ENCODE results near the gene C10orf67. TPM values are rescaled to one million over a fixed set of nuclear protein-coding genes. Genes with fewer than 3 reads are reported as not detected.
"Not testable (repeated sequence)": the region's sequence is repeated elsewhere in the genome, so short reads cannot be mapped to it uniquely, and the experiment has no call there.

Gene C10orf67
- total RNA-seq, 2 donors from 2014 or later: not detected

DNA sequence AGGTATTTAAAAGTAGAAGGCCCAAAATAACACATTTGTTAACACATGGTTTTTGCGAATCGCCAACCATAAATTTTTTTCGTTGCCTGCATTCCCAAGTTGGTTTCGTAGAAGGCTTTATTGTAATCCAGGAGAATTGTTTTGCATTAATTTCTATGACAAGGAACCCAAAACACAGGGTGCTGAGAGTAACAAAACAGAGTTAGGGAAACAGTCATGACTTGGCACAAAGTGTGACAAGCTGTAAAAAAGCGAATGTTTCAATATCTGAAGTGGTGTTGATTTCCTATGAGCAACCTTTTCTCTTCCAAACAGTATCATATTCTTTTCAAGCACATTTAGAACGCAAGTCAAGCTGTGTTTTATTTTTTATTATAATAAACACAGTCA is 63.6 kb downstream of the C10orf67 start:
- Histone ChIP-seq H3K9ac (ENCODE audit: low read depth in 2 of 2, low read length in 2 of 2) (no peak overlapping the region), H3K36me3 (no peaks in the 10 kb centered on the region), H3K27ac (no peak overlapping the region), H3K9me3 (no peaks in the 10 kb centered on the region), H3K4me1 (no peaks in the 10 kb centered on the region), H3K4me3 (no peak overlapping the region), H3K27me3 (no peaks in the 10 kb centered on the region)
- TF ChIP-seq, protein P1, sequence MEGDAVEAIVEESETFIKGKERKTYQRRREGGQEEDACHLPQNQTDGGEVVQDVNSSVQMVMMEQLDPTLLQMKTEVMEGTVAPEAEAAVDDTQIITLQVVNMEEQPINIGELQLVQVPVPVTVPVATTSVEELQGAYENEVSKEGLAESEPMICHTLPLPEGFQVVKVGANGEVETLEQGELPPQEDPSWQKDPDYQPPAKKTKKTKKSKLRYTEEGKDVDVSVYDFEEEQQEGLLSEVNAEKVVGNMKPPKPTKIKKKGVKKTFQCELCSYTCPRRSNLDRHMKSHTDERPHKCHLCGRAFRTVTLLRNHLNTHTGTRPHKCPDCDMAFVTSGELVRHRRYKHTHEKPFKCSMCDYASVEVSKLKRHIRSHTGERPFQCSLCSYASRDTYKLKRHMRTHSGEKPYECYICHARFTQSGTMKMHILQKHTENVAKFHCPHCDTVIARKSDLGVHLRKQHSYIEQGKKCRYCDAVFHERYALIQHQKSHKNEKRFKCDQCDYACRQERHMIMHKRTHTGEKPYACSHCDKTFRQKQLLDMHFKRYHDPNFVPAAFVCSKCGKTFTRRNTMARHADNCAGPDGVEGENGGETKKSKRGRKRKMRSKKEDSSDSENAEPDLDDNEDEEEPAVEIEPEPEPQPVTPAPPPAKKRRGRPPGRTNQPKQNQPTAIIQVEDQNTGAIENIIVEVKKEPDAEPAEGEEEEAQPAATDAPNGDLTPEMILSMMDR (IDR thresholded peaks at IDR 0.05): no peak
- no peak for DNase-seq
- intact Hi-C loops (cut with DNase I): no loop called here

DNA sequence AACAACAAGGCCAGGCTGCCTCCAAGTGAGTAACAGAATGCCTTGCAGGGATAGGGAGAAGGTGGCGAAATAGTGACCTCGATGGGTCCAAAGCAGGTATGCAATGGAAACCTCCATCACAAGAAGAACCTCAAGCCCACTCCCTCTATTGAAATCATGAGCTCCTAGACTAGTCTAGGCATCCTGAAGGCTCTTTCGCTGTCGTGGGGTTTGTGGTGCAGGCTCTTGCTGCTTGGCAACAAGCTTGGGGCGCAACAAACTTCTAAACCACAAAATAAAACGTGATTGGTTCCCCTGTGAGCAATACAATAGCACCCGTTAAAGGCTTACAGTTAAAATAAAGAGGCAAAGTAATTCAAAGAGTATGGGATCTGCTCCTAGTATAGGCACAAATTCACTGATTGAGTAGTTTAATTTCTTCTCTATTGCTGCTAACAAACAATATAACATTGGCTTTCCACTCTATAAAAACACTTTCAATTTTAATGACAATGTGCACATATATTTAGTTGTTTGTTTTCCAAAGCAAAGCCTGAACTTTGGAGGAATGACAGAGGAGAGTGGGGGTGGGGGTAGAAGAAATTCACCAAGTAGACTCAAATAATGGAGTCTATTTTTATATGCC is 64.1 kb downstream of the C10orf67 start:
- intact Hi-C loops (cut with DNase I): no loop called here
- DNase-seq: no peak
- Histone ChIP-seq H3K9me3 (no peaks in the 10 kb centered on the region), H3K9ac (ENCODE audit: low read depth in 2 of 2, low read length in 2 of 2) (no peak overlapping the region), H3K36me3 (no peaks in the 10 kb centered on the region), H3K4me3 (no peak overlapping the region), H3K27ac (no peak overlapping the region), H3K27me3 (no peaks in the 10 kb centered on the region), H3K4me1 (no peaks in the 10 kb centered on the region)
- TF ChIP-seq, protein P1 (IDR thresholded peaks at IDR 0.05): no peak

DNA sequence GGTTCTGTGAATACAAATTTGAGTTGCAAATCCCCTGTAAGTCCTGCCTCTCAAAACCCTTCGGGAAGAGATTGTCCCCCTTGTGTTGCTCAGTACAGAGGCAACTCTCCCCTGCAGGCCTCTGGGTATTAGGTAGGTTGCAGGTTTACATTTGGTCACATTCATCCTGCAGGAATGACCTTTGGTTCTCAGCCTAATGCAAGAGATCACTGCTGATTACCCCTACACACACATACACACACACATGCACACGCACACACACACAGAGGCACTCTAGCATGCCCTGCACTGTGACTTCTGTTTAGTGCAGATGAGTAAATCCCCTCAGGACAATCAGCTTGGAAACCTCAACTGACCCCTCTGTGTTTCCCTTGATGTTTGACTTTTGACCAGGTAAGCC is 69.2 kb downstream of the C10orf67 start:
- Histone ChIP-seq H3K27ac (no peak overlapping the region), H3K9ac (ENCODE audit: low read depth in 2 of 2, low read length in 2 of 2) (no peak overlapping the region), H3K36me3 (no peaks in the 10 kb centered on the region), H3K27me3 (no peaks in the 10 kb centered on the region), H3K9me3 (no peaks in the 10 kb centered on the region), H3K4me1 (no peaks in the 10 kb centered on the region), H3K4me3 (no peak overlapping the region)
- TF ChIP-seq, protein P1 (IDR thresholded peaks at IDR 0.05): no peak
- intact Hi-C loops (cut with DNase I): no loop called here
- no peak for DNase-seq

DNA sequence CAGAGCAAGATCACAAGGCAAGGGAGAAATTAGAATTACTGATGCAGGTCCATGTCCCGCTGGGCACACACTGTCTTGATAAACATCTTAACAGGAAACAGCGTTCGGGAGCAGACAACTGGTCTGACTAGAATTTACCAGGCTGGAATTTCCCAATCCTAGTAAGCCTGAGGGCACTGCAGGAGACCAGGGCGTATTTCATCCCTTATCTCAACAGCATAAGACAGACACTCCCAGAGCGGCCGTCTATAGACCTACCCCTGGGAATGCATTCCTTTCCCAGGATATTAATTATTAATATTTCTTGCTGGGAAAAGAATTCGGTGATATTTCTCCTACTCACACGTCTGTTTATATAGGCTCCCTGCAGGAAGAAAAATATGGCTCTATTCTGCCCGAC is 70.4 kb downstream of the C10orf67 start:
- DNase-seq; H3K9me3 ChIP-seq; intact Hi-C loops (cut with DNase I); H3K9ac ChIP-seq (ENCODE audit: low read depth in 2 of 2, low read length in 2 of 2); H3K27me3 ChIP-seq; H3K4me3 ChIP-seq; H3K27ac ChIP-seq; H3K4me1 ChIP-seq; H3K36me3 ChIP-seq: not testable (repeated sequence)

DNA sequence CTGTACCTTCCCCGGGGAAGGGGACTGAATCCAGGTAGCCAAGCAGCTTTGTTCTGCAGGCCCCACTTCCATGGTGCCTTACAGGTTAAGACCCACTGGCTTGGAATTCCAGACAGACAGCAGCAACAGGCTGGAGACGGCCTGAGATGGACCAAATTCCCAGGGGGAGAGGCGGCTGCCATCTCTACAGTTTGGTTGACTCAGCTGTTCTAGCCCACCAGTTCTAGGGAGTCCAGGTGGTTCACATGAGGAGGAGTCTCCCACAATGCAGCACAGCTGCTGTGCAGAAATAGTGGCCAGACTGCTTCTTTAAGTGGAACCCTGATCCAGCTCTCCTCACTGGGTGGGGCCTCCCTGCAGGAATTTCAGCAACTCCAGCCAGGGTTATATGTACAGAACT is 74.1 kb downstream of the C10orf67 start:
- intact Hi-C loops (cut with DNase I): no loop called here
- Histone ChIP-seq H3K4me3 (no peak overlapping the region), H3K9me3 (no peaks in the 10 kb centered on the region), H3K27ac (no peak overlapping the region), H3K36me3 (no peaks in the 10 kb centered on the region), H3K4me1 (no peaks in the 10 kb centered on the region), H3K27me3 (no peaks in the 10 kb centered on the region), H3K9ac (ENCODE audit: low read depth in 2 of 2, low read length in 2 of 2) (no peak overlapping the region)
- DNase-seq: no peak
- TF ChIP-seq, protein P1 (IDR thresholded peaks at IDR 0.05): no peak

DNA sequence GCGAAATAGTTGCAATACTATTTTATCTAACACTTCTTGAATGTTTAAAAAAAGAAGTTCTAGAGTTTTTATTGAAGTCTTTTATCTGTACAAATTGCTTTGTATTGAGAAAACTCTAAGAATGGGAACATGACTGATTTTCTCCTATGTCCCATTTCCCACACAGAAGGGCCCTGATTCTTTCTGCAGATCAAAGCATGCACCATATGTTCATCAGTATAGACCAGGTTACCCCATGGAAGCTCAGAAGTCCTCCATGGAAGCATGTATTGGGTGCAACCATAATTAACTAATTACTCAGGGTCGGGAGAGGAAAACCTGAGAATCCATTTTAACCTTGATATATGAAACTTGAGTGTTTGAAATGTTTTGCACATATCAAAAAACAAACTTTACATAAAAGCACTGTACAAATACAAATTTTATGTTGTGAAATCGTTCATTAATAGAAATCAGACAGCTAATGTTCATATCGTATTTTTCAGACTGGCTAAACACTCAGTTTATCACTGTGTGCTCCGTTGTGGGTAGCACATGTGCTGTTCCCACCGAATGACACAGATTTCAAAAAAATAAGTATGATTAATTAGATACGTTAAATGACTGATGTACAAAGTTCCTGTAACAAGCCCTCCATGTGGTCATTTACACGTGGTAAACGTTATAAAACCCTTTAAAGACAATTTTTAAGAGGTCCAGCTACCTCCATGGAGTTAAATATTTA is 81.0 kb downstream of the C10orf67 start:
- Histone ChIP-seq H3K9me3 (no peaks in the 10 kb centered on the region), H3K36me3 (no peaks in the 10 kb centered on the region), H3K9ac (ENCODE audit: low read depth in 2 of 2, low read length in 2 of 2) (no peak overlapping the region), H3K27me3 (no peaks in the 10 kb centered on the region), H3K27ac (no peak overlapping the region), H3K4me1 (no peaks in the 10 kb centered on the region), H3K4me3 (no peak overlapping the region)
- intact Hi-C loops (cut with DNase I): no loop called here
- no peak for DNase-seq
- TF ChIP-seq, protein P1 (IDR thresholded peaks at IDR 0.05): no peak

Data from colonic mucosa (tissue), 4 donors.